Stimulated activated naive CD8-positive, alpha-beta T cell treated with anti-CD3 and anti-CD28 coated beads, Interleukin-15, Interleukin-2, amounts not matched to agents 100 ng/mL and 50 ng/mL, for 24 hours (primary cell): ENCODE measurements around the gene FKBP5.
"Not testable (repeated sequence)": the region's sequence is repeated elsewhere in the genome, so short reads cannot be mapped to it uniquely, and the experiment has no call there.

Source experiments
- H3K27ac Mint-ChIP-seq: one replicate; pipeline ENCODE4 v1.8.0; 2021; ENCODE audit warnings: mild to moderate bottlenecking, mixed read lengths
- H3K27me3 Mint-ChIP-seq: one replicate; pipeline ENCODE4 v1.8.0; 2021; ENCODE audit warnings: mixed read lengths
- H3K36me3 Mint-ChIP-seq: one replicate; pipeline ENCODE4 v1.8.0; 2021; ENCODE audit warnings: low read depth, mixed read lengths
- H3K4me1 Mint-ChIP-seq: one replicate; pipeline ENCODE4 v1.8.0; 2021; ENCODE audit warnings: low read depth, mixed read lengths
- H3K4me3 Mint-ChIP-seq: one replicate; pipeline ENCODE4 v1.8.0; 2021; ENCODE audit warnings: mild to moderate bottlenecking, mixed read lengths
- H3K9me3 Mint-ChIP-seq: one replicate; pipeline ENCODE4 v1.8.0; 2021; ENCODE audit warnings: mixed read lengths

Gene FKBP5

GRCh38 chr6:35558571-35558970 lies 130.1 kb downstream of the FKBP5 start:
- Mint-ChIP-seq H3K27me3 (no peaks in the 10 kb centered on the region), H3K4me3 (no peak overlapping the region), H3K36me3 (no peaks in the 10 kb centered on the region), H3K4me1 (no peaks in the 10 kb centered on the region), H3K27ac (no peak overlapping the region), H3K9me3 (no peaks in the 10 kb centered on the region)

- no peaks in the 10 kb centered on the region for H3K36me3 Mint-ChIP-seq
- H3K9me3 Mint-ChIP-seq: no peaks in the 10 kb centered on the region
- H3K27me3 Mint-ChIP-seq: no peaks in the 10 kb centered on the region
- H3K4me3 Mint-ChIP-seq: no peak overlapping the region
- no peak overlapping the region for H3K27ac Mint-ChIP-seq
- no peaks in the 10 kb centered on the region for H3K4me1 Mint-ChIP-seq
Observed at GRCh38 chr6:35557239-35557638, 131.5 kb downstream of the FKBP5 start.

GRCh38 chr6:35554811-35555210 lies 133.9 kb downstream of the FKBP5 start:
- H3K4me1 Mint-ChIP-seq: no peaks in the 10 kb centered on the region
- H3K4me3 Mint-ChIP-seq: no peak overlapping the region
- H3K9me3 Mint-ChIP-seq: peaks cover 6% of the 10 kb centered on the region
- H3K36me3 Mint-ChIP-seq: peaks cover 5% of the 10 kb centered on the region
- H3K27ac Mint-ChIP-seq: no peak overlapping the region
- peaks cover 4% of the 10 kb centered on the region for H3K27me3 Mint-ChIP-seq

GRCh38 chr6:35553315-35553714 lies 135.4 kb downstream of the FKBP5 start:
- H3K27me3 Mint-ChIP-seq: peaks cover 4% of the 10 kb centered on the region
- H3K27ac Mint-ChIP-seq: no peak overlapping the region
- H3K4me3 Mint-ChIP-seq: no peak overlapping the region
- H3K36me3 Mint-ChIP-seq: peaks cover 5% of the 10 kb centered on the region
- H3K9me3 Mint-ChIP-seq: peaks cover 8% of the 10 kb centered on the region
- no peaks in the 10 kb centered on the region for H3K4me1 Mint-ChIP-seq

- H3K27me3 Mint-ChIP-seq: peaks cover 4% of the 10 kb centered on the region
- no peaks in the 10 kb centered on the region for H3K4me1 Mint-ChIP-seq
- no peak overlapping the region for H3K4me3 Mint-ChIP-seq
- no peak overlapping the region for H3K27ac Mint-ChIP-seq
- H3K36me3 Mint-ChIP-seq: peaks cover 5% of the 10 kb centered on the region
- peaks cover 8% of the 10 kb centered on the region for H3K9me3 Mint-ChIP-seq
Observed at GRCh38 chr6:35552285-35552917, 136.3 kb downstream of the FKBP5 start.

- Mint-ChIP-seq H3K9me3 (peaks cover 8% of the 10 kb centered on the region), H3K4me3 (no peak overlapping the region), H3K27me3 (peaks cover 4% of the 10 kb centered on the region), H3K27ac (no peak overlapping the region), H3K36me3 (peaks cover 5% of the 10 kb centered on the region), H3K4me1 (no peaks in the 10 kb centered on the region)
Observed at GRCh38 chr6:35550437-35550836, 138.3 kb downstream of the FKBP5 start.

GRCh38 chr6:35547676-35548075 lies 141.0 kb downstream of the FKBP5 start:
- Mint-ChIP-seq H3K27me3 (peaks cover 4% of the 10 kb centered on the region), H3K9me3 (peaks cover 8% of the 10 kb centered on the region), H3K4me1 (no peaks in the 10 kb centered on the region), H3K36me3 (peaks cover 5% of the 10 kb centered on the region), H3K4me3 (no peak overlapping the region), H3K27ac (no peak overlapping the region)

- H3K9me3 Mint-ChIP-seq: peaks cover 2% of the 10 kb centered on the region
- no peak overlapping the region for H3K27ac Mint-ChIP-seq
- no peak overlapping the region for H3K4me3 Mint-ChIP-seq
- no peaks in the 10 kb centered on the region for H3K4me1 Mint-ChIP-seq
- H3K27me3 Mint-ChIP-seq: no peaks in the 10 kb centered on the region
- no peaks in the 10 kb centered on the region for H3K36me3 Mint-ChIP-seq
Observed at GRCh38 chr6:35544769-35545361, 143.8 kb downstream of the FKBP5 start.

GRCh38 chr6:35543459-35544193 lies 145.1 kb downstream of the FKBP5 start:
- Mint-ChIP-seq H3K4me3 (no peak overlapping the region), H3K4me1 (no peaks in the 10 kb centered on the region), H3K9me3 (no peaks in the 10 kb centered on the region), H3K36me3 (no peaks in the 10 kb centered on the region), H3K27ac (no peak overlapping the region), H3K27me3 (no peaks in the 10 kb centered on the region)

GRCh38 chr6:35541836-35542235 lies 146.9 kb downstream of the FKBP5 start:
- Mint-ChIP-seq H3K4me3 (no peak overlapping the region), H3K27ac (no peak overlapping the region), H3K36me3 (no peaks in the 10 kb centered on the region), H3K27me3 (no peaks in the 10 kb centered on the region), H3K9me3 (no peaks in the 10 kb centered on the region), H3K4me1 (no peaks in the 10 kb centered on the region)

- H3K9me3 Mint-ChIP-seq: no peaks in the 10 kb centered on the region
- no peaks in the 10 kb centered on the region for H3K4me1 Mint-ChIP-seq
- H3K27ac Mint-ChIP-seq: no peak overlapping the region
- no peak overlapping the region for H3K4me3 Mint-ChIP-seq
- peaks cover 10% of the 10 kb centered on the region for H3K27me3 Mint-ChIP-seq
- no peaks in the 10 kb centered on the region for H3K36me3 Mint-ChIP-seq
Observed at GRCh38 chr6:35539223-35539622, 149.5 kb downstream of the FKBP5 start.

GRCh38 chr6:35535847-35536246 lies 152.9 kb downstream of the FKBP5 start:
- H3K4me1 Mint-ChIP-seq, H3K9me3 Mint-ChIP-seq, H3K36me3 Mint-ChIP-seq, H3K27ac Mint-ChIP-seq, H3K4me3 Mint-ChIP-seq: not testable (repeated sequence)
- H3K27me3 Mint-ChIP-seq: peaks cover 12% of the 10 kb centered on the region

GRCh38 chr6:35534407-35535170 lies 154.1 kb downstream of the FKBP5 start:
- Mint-ChIP-seq H3K36me3 (no peaks in the 10 kb centered on the region), H3K9me3 (no peaks in the 10 kb centered on the region), H3K4me1 (no peaks in the 10 kb centered on the region), H3K27ac (no peak overlapping the region), H3K4me3 (no peak overlapping the region), H3K27me3 (peaks cover 12% of the 10 kb centered on the region)

- Mint-ChIP-seq H3K27me3 (peaks cover 12% of the 10 kb centered on the region), H3K4me1 (no peaks in the 10 kb centered on the region), H3K36me3 (no peaks in the 10 kb centered on the region), H3K27ac (no peak overlapping the region), H3K4me3 (no peak overlapping the region), H3K9me3 (no peaks in the 10 kb centered on the region)
Observed at GRCh38 chr6:35533981-35534380, 154.7 kb downstream of the FKBP5 start.

GRCh38 chr6:35532126-35532525 lies 156.6 kb downstream of the FKBP5 start:
- H3K9me3 Mint-ChIP-seq: no peaks in the 10 kb centered on the region
- no peak overlapping the region for H3K27ac Mint-ChIP-seq
- H3K36me3 Mint-ChIP-seq: no peaks in the 10 kb centered on the region
- no peaks in the 10 kb centered on the region for H3K4me1 Mint-ChIP-seq
- peaks cover 12% of the 10 kb centered on the region for H3K27me3 Mint-ChIP-seq
- H3K4me3 Mint-ChIP-seq: no peak overlapping the region
